A549 (cell line): ENCODE results near the gene MYH16. TPM values are rescaled to one million over a fixed set of nuclear protein-coding genes. Genes with fewer than 3 reads are reported as not detected.
"Not testable (repeated sequence)": the region's sequence is repeated elsewhere in the genome, so short reads cannot be mapped to it uniquely, and the experiment has no call there.

ENCODE experiments used
- ATAC-seq, 2 experiments: fragments of 200-7000 bp in 1 of 2; fragments of >200 bp in 1 of 2; cut with Nextera tagmentation in 1 of 2; cut with Tn5 transposase in 1 of 2; 3 replicates each; pipeline versions ENCODE4 v1.8.0 to v1.9.1; 2018 to 2020; ENCODE audit warnings: mild to moderate bottlenecking in 1 of 2, moderate library complexity in 1 of 2
- CTCF ChIA-PET: fragments of 300-600 bp; sonication (Branson Sonifier 250); formaldehyde crosslinking; extraction: SDS; loops from one replicate; lab custom pipeline; 2021; ENCODE audit warnings: antibody characterized with exemption, inconsistent platforms; lab: Yijun Ruan, JAX
- POLR2A ChIA-PET: fragments of 350-600 bp; formaldehyde crosslinking; extraction: SDS; loops from one replicate; lab custom pipeline; 2021; ENCODE audit warnings: antibody characterized with exemption, inconsistent platforms; lab: Yijun Ruan, JAX
- DNase-seq, 2 experiments: peaks; one replicate each; pipeline versions ENCODE4 v3.0.0 to v3.0.0-alpha.2; 2011 to 2016; ENCODE audit warnings: low read depth in 1 of 2, low spot score in 1 of 2
- FAIRE-seq: peaks from 2 replicates; lab custom pipeline; 2011; peaks lifted over from hg19 to GRCh38; lab: Jason Lieb, UNC
- H3K27ac ChIP-seq, 2 experiments: fragments of >200 bp; sonication (Bioruptor Twin); formaldehyde crosslinking; 3 replicates each; pipeline ENCODE4 v1.5.1; 2016 to 2017
- H3K4me1 ChIP-seq: fragments of >200 bp; sonication (Bioruptor Twin); formaldehyde crosslinking; 3 replicates; pipeline ENCODE4 v1.6.1; 2016
- H3K4me2 ChIP-seq: fragments of >200 bp; sonication (Bioruptor Twin); formaldehyde crosslinking; 3 replicates; pipeline ENCODE4 v1.6.1; 2016
- H3K4me3 ChIP-seq: fragments of >200 bp; sonication (Bioruptor Twin); formaldehyde crosslinking; 3 replicates; pipeline ENCODE4 v1.5.1; 2016
- H3K9me3 ChIP-seq: fragments of >200 bp; sonication (Bioruptor Twin); formaldehyde crosslinking; 3 replicates; pipeline ENCODE4 v1.6.1; 2016
- CBX2 ChIP-seq: fragments of 200-600 bp; sonication (generic); IDR thresholded peaks from 2 replicates; pipeline ENCODE4 v1.6.1; 2016; ENCODE audit warnings: low read depth, mild to moderate bottlenecking, borderline replicate concordance
- CBX8 ChIP-seq: fragments of 200-600 bp; sonication (generic); IDR thresholded peaks from 2 replicates; pipeline ENCODE4 v1.6.1; 2016
- CEBPB ChIP-seq, 2 experiments: fragments of >200 bp in 1 of 2; sonication (Bioruptor Twin) in 1 of 2; formaldehyde crosslinking in 1 of 2; IDR thresholded peaks; 2 replicates each; pipeline ENCODE4 v1.6.1; 2012 to 2016
- CHD2 ChIP-seq: fragments of 150-350 bp; IDR thresholded peaks from 2 replicates; pipeline ENCODE4 v1.6.1; 2014; ENCODE audit warnings: low read length; ENCODE audit not compliant: partially characterized antibody
- ESRRA ChIP-seq: fragments of 150-350 bp; IDR thresholded peaks from 2 replicates; pipeline ENCODE4 v1.6.1; 2014; ENCODE audit warnings: mild to moderate bottlenecking, low read length, borderline replicate concordance
- FOSL2 ChIP-seq, 2 experiments: fragments of 450-650 bp in 1 of 2; fragments of >200 bp in 1 of 2; sonication (Bioruptor Twin) in 1 of 2; formaldehyde crosslinking; IDR thresholded peaks; 2 replicates each; pipeline versions ENCODE4 v1.5.0 to v1.6.1; 2016 to 2020; ENCODE audit warnings: mild to moderate bottlenecking in 1 of 2, moderate library complexity in 1 of 2
- FOXS1 ChIP-seq: fragments of 250-450 bp; sonication (Bioruptor Pico); IDR thresholded peaks from 2 replicates; pipeline ENCODE4 v1.5.0; 2020; ENCODE audit warnings: mild to moderate bottlenecking, moderate library complexity
- JUN ChIP-seq, 2 experiments: fragments of >200 bp; sonication (Bioruptor Twin); formaldehyde crosslinking; IDR thresholded peaks; 2 replicates in 1 of 2; 3 replicates in 1 of 2; pipeline ENCODE4 v1.6.1; 2016 to 2017
- MAFK ChIP-seq: fragments of 450-650 bp; IDR thresholded peaks from 2 replicates; pipeline ENCODE4 v1.6.1; 2014; ENCODE audit not compliant: partially characterized antibody
- MYC ChIP-seq: IDR thresholded peaks from 2 replicates; pipeline ENCODE4 v1.6.1; 2012; ENCODE audit warnings: mild to moderate bottlenecking, inconsistent platforms, low read length, improper control_type of control experiment, borderline replicate concordance
- NFE2L2 ChIP-seq: fragments of 150-350 bp; conservative IDR thresholded peaks from 2 replicates; pipeline ENCODE4 v1.6.1; 2014; ENCODE audit warnings: low read length
- PBX3 ChIP-seq: IDR thresholded peaks from 2 replicates; pipeline ENCODE4 v1.6.1; 2012
- POLR2A ChIP-seq: IDR thresholded peaks from 2 replicates; pipeline ENCODE4 v1.6.1; 2012; ENCODE audit warnings: mild to moderate bottlenecking, low read length
- RAD21 ChIP-seq, 2 experiments: fragments of >200 bp in 1 of 2; sonication (Bioruptor Twin) in 1 of 2; formaldehyde crosslinking in 1 of 2; IDR thresholded peaks in 1 of 2; conservative IDR thresholded peaks in 1 of 2; 2 replicates in 1 of 2; 3 replicates in 1 of 2; pipeline ENCODE4 v1.6.1; 2012 to 2018; ENCODE audit warnings: inconsistent platforms in 1 of 2
- RCOR1 ChIP-seq: fragments of 150-350 bp; IDR thresholded peaks from 2 replicates; pipeline ENCODE4 v1.6.1; 2014; ENCODE audit warnings: antibody characterized with exemption, low read length, low read depth
- SMC3 ChIP-seq: fragments of >200 bp; sonication (Bioruptor Twin); formaldehyde crosslinking; IDR thresholded peaks from 3 replicates; pipeline ENCODE4 v1.6.1; 2018; ENCODE audit warnings: inconsistent platforms
- TP53 ChIP-seq: fragments of 250-450 bp; sonication (Bioruptor Pico); IDR thresholded peaks from 2 replicates; pipeline ENCODE4 v1.5.0; 2021; ENCODE audit warnings: mild to moderate bottlenecking, moderate library complexity
- USF2 ChIP-seq: fragments of 450-650 bp; IDR thresholded peaks from 2 replicates; pipeline ENCODE4 v1.6.1; 2014; ENCODE audit warnings: antibody characterized with exemption
- ZFP36 ChIP-seq: fragments of 450-650 bp; IDR thresholded peaks from 2 replicates; pipeline ENCODE4 v1.6.1; 2014; ENCODE audit warnings: borderline replicate concordance; ENCODE audit not compliant: partially characterized antibody
- ZSCAN20 ChIP-seq: fragments of 250-450 bp; sonication (Bioruptor Pico); IDR thresholded peaks from 2 replicates; pipeline ENCODE4 v1.8.0; 2022; ENCODE audit warnings: mild to moderate bottlenecking, moderate library complexity
- WGBS: methylation state at CpG from one replicate; pipeline ENCODE4 v1.1.6; 2017; ENCODE audit errors: missing lambda C conversion rate; 5-methylcytosine and 5-hydroxymethylcytosine counted together
- polyA plus RNA-seq, 4 experiments: library from polyadenylated mRNA; depleted of rRNA in 3 of 4; stranded (reverse); fragments of >200 nt; fragmentation: RNase III in 1 of 4; extraction: RNeasy Plus Mini Kit Qiagen cat#74134 plus additional on column Dnase treatment in 1 of 4; gene quantifications; 2 replicates in 3 of 4; 3 replicates in 1 of 4; pipeline ENCODE4 v1.2.3, GENCODE V29; 2011 to 2017

Gene MYH16
- polyA plus RNA-seq, 2 of the 4 experiments (the other 2 are of a cell fraction), result 0.28 to 0.31 TPM

- no peaks in the 10 kb centered on the region for H3K4me1 ChIP-seq
- DNase-seq (no peak), FAIRE-seq (no peak), ATAC-seq (no peak)
- ChIA-PET POLR2A (interaction anchor here (0.7 kb wide), 1 partner anchor 1142 kb away, joined by 3 read pairs; no protein-coding TSS in a partner anchor), CTCF (interaction anchor here (1.2 kb wide), 1 partner anchor 27 kb away, joined by 5 read pairs; no protein-coding TSS in a partner anchor)
- no peak overlapping the region for H3K4me3 ChIP-seq
- TF ChIP-seq USF2, result no peak
- TF ChIP-seq MAFK, result peak; percentile 70
- H3K27ac ChIP-seq, result no peak overlapping the region
- H3K4me2 ChIP-seq, result no peak overlapping the region
- WGBS, result 93% methylated on average over 3 of the region's 3 CpGs
- H3K9me3 ChIP-seq, result no peaks in the 10 kb centered on the region
Observed at GRCh38 chr7:99339595-99339994, 67.0 kb downstream of the MYH16 start.

- FAIRE-seq, result no peak
- Histone ChIP-seq H3K27ac (no peak overlapping the region), H3K4me2 (no peak overlapping the region), H3K4me3 (no peak overlapping the region), H3K4me1 (no peaks in the 10 kb centered on the region), H3K9me3 (no peaks in the 10 kb centered on the region)
- ATAC-seq, result no peak
- 97% methylated on average over 3 of the region's 3 CpGs for WGBS
- DNase-seq, result no peak
- CTCF ChIA-PET, result interaction anchor here (0.9 to 1.2 kb wide), 3 partner anchors 25 to 300 kb away, joined by 3 to 4 read pairs (median 3); no protein-coding TSS in a partner anchor
- POLR2A ChIA-PET, result no interaction called here
- TF ChIP-seq ZFP36 (no peak), FOXS1 (CRISPR knock-in tag) (no peak), PBX3 (no peak), CHD2 (no peak), POLR2A (no peak), JUN (IDR thresholded peaks at IDR 0.05) (no peak)
- TF ChIP-seq, all 56 proteins: peak for 0
Observed at GRCh38 chr7:99340659-99341058, 68.0 kb downstream of the MYH16 start.

- no peaks in the 10 kb centered on the region for H3K4me1 ChIP-seq
- no peak for FAIRE-seq
- H3K4me2 ChIP-seq, result no peak overlapping the region
- ChIA-PET CTCF (interaction anchor here (1.8 kb wide), 1 partner anchor 31 kb away, joined by 7 read pairs; no protein-coding TSS in a partner anchor), POLR2A (no interaction called here)
- 97% methylated on average over 13 of the region's 13 CpGs for WGBS
- H3K4me3 ChIP-seq, result no peak overlapping the region
- H3K9me3 ChIP-seq, result no peaks in the 10 kb centered on the region
- TF ChIP-seq ZFP36, result no peak
- no peak for TF ChIP-seq FOSL2 (IDR thresholded peaks at IDR 0.05)
- no peak for TF ChIP-seq FOSL2 (CRISPR knock-in tag; IDR thresholded peaks at IDR 0.05)
- TF ChIP-seq POLR2A, result no peak
- no peak for TF ChIP-seq JUN (IDR thresholded peaks at IDR 0.05)
- TF ChIP-seq TP53 (CRISPR knock-in tag), result no peak
- TF ChIP-seq RCOR1, result no peak
- TF ChIP-seq RAD21 (conservative IDR thresholded peaks at IDR 0.05 in 1 of 2, IDR thresholded peaks at IDR 0.05 in 1 of 2), result no peak
- TF ChIP-seq ESRRA, result no peak
- TF ChIP-seq ZSCAN20 (CRISPR knock-in tag), result no peak
- TF ChIP-seq CEBPB (IDR thresholded peaks at IDR 0.05), result no peak
- no peak for TF ChIP-seq SMC3
- TF ChIP-seq PBX3, result no peak
- no peak for TF ChIP-seq CBX8
- TF ChIP-seq MYC, result no peak
- no peak for TF ChIP-seq NFE2L2
- TF ChIP-seq CBX2, result no peak
- no peak for DNase-seq
- no peak for ATAC-seq
- H3K27ac ChIP-seq, result no peak overlapping the region
Observed at GRCh38 chr7:99344061-99344647, 71.5 kb downstream of the MYH16 start.

- CTCF ChIA-PET, result interaction anchor here (0.7 to 1.5 kb wide), 3 partner anchors 15 to 37 kb away, joined by 4 read pairs; no protein-coding TSS in a partner anchor
- H3K9me3 ChIP-seq, H3K27ac ChIP-seq, H3K4me2 ChIP-seq, H3K4me3 ChIP-seq, DNase-seq, ATAC-seq, H3K4me1 ChIP-seq, POLR2A ChIA-PET, FAIRE-seq: not testable (repeated sequence)
- WGBS, result 96% methylated on average over 3 of the region's 3 CpGs
Observed at GRCh38 chr7:99350641-99351040, 78.0 kb downstream of the MYH16 start.
